ENCODE data around the gene SPCS1.

The SPCS1 gene

GRCh38 chr3:52730681-52731080 lies 24.8 kb downstream of the SPCS1 start:
- DNase-seq (ENCODE audit: low spot score): no peak

GRCh38 chr3:52731590-52731989 lies 25.7 kb downstream of the SPCS1 start:
- DNase-seq (ENCODE audit: low spot score): no peak

DNA sequence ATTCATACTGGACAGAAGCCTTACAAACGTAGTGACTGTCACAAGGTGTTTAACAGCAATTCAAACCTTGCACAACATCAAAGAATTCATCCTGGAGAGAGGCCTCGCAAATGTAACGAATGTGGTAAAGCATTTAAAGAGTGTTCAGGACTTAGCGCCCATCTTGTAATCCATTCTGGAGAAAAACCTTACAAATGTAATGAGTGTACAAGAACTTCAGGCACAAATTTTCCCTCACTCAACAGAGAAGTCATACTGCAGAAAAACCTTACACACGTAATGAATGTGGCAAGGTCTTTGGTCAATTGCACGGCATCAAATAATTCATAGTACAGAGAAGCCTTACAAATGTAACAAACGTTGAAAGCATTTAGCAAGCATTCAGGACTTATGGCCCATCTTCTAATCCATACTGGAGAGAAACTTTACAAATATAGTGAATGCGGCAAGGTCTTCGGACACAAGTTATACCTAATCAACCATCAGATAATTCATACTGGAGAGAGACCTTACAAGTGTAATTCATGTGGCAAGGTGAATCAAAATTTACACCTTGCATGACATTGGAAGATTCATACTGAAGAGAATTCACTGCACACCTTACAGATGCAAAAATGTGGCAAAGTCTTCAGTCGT lies 27.5 kb downstream of the SPCS1 start:
- DNase-seq (ENCODE audit: low spot score): no peak

DNA sequence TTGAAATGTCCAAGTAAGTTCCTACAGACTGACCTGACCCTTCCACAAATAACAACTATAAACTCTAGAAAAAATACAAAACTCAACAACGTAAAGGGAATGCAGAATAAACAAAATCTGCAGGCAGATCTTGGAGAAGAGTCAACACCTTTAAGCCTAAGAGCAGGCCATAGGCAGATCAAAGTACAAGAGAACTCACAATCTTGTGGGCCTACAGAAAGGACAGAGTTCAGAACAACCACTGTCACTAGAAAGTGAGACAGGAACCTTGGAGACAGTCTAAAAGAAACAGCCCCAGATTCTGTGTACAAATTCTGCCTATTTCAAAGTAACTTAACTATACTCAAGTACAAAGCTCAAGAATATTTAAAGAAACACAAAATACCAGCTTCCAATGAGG lies 33.8 kb downstream of the SPCS1 start:
- no peak for DNase-seq (ENCODE audit: low spot score)

- peak; percentile 43 for DNase-seq (ENCODE audit: low spot score)
These were observed 36.6 kb downstream of the SPCS1 start for GRCh38 chr3:52742418-52743041.

- no peak for DNase-seq (ENCODE audit: low spot score)
These were observed 37.2 kb downstream of the SPCS1 start for GRCh38 chr3:52743152-52743551.

DNA sequence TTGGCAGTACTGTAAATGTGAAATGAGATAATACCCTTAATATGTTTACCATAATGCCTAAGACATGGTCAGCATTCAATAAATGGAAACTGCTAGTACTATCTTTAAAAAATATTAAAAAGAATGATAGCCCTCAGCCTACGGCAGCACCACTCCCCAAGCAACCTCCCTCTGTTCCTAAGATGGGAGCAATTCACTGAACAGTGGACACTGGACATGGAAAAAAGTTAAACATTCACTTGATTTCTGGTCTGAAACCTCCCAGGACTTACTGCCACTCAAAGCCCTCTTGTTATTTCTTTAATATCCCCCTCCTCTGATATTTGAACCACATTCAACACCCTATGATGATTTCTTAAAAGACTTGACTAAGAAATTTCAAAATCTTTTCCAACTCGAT lies 37.8 kb downstream of the SPCS1 start:
- no peak for DNase-seq (ENCODE audit: low spot score)

- DNase-seq (ENCODE audit: low spot score): no peak
These were observed 46.2 kb downstream of the SPCS1 start for GRCh38 chr3:52752045-52752660.

- DNase-seq (ENCODE audit: low spot score): no peak
These were observed 48.5 kb downstream of the SPCS1 start for GRCh38 chr3:52754373-52754772.

DNA sequence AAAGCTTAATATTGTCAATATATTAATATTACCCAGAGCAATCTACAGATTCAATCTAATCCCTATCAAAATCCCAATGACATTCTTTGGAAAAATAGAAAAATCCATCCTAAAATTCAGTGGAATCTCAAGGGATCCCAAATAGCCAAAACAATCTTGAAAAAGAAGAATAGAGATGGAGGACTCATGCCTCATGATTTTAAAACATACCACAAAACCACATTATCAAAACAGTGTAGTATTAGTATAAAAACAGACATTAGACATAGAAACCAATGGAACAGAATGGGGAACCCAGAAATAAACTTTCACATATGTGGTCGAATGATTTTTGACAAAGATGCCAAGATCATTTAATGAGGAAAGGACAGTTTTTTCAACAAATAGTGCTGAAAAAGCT lies 50.2 kb downstream of the SPCS1 start:
- no peak for DNase-seq (ENCODE audit: low spot score)

Data from D341Med (cell line).